Upper lobe of right lung (tissue), 1 donor: ENCODE results near the gene FAM20B. TPM values are rescaled to one million over a fixed set of nuclear protein-coding genes. Genes with fewer than 3 reads are reported as not detected.
A peak's percentile ranks its signal among the peaks of the same experiment; 100 is the strongest.
"Not testable (repeated sequence)": the region's sequence is repeated elsewhere in the genome, so short reads cannot be mapped to it uniquely, and the experiment has no call there.

Experiments
- ATAC-seq: fragments of 200-7000 bp; cut with Tn5 transposase; one replicate; pipeline ENCODE4 v1.9.1; 2020; ENCODE audit warnings: mild to moderate bottlenecking, moderate library complexity
- DNase-seq: peaks from one replicate; pipeline ENCODE4 v3.0.0-alpha.2; 2020
- H3K27ac ChIP-seq: fragments of 200-600 bp; one replicate; pipeline ENCODE4 v1.8.0; 2022
- H3K27me3 ChIP-seq: fragments of 200-600 bp; one replicate; pipeline ENCODE4 v1.8.0; 2022; ENCODE audit warnings: mild to moderate bottlenecking
- H3K36me3 ChIP-seq: fragments of 200-600 bp; one replicate; pipeline ENCODE4 v1.8.0; 2022
- H3K4me1 ChIP-seq: fragments of 200-600 bp; one replicate; pipeline ENCODE4 v1.8.0; 2022
- H3K4me3 ChIP-seq: fragments of 200-600 bp; one replicate; pipeline ENCODE4 v1.8.0; 2022; ENCODE audit warnings: mild to moderate bottlenecking
- H3K9me3 ChIP-seq: fragments of 200-600 bp; one replicate; pipeline ENCODE4 v1.8.0; 2022
- CTCF ChIP-seq: fragments of 200-600 bp; IDR thresholded peaks from one replicate; pipeline ENCODE4 v1.8.0; 2022; ENCODE audit warnings: antibody characterized with exemption
- intact Hi-C: fragments of 100-400 bp; cut with DNase I; formaldehyde crosslinking; loops from one replicate; pipeline ENCODE4 v1.11.0; 2022
- long read RNA-seq: library from polyadenylated mRNA; unstranded; transcript quantifications from one replicate; pipeline ENCODE4 v2.0.0, GENCODE V29; 2021
- total RNA-seq: library from RNA; stranded (reverse); fragmentation: NEBNext Ultra II Directional; extraction: Animal tissue kit (Norgen Biotek cat#: 25700); gene quantifications from one replicate; pipeline ENCODE4 v1.2.1, GENCODE V29; 2021
- donor health status: DM: no; HTN: yes; CAD: no; lungs with severe emphysema.

FAM20B gene
- total RNA-seq, result 44.0 TPM
- long read RNA-seq, full-length matches to known transcripts, result 12 of 24 reads
- long read RNA-seq, partial matches to known transcripts, result 0 of 24 reads
- long read RNA-seq, other reads (novel, unspliced or antisense), result 12 of 24 reads

- H3K4me3 ChIP-seq, result peak within 1 kb of the TSS; percentile 94
- H3K9me3 ChIP-seq, result no peaks in the 10 kb centered on the region
- ATAC-seq (peak; percentile 96), DNase-seq (peak; percentile 98)
- peaks cover 10% of the 10 kb centered on the region for H3K4me1 ChIP-seq
- no peaks in the 10 kb centered on the region for H3K27me3 ChIP-seq
- TF ChIP-seq CTCF, result no peak
- H3K27ac ChIP-seq, result peak within 1 kb of the TSS; percentile 96
- H3K36me3 ChIP-seq, result no peaks in the 10 kb centered on the region
- intact Hi-C loops, result no loop called here
These were observed at the start of gene FAM20B for GRCh38 chr1:179025125-179025974. FAM20B (plus strand) TSS chr1:179025894; CDS start chr1:179043848, 17,954 bp downstream.

GRCh38 chr1:178976541-178976940 lies 49.2 kb upstream of the FAM20B start:
- ATAC-seq (no peak), DNase-seq (no peak)
- Histone ChIP-seq H3K36me3 (no peaks in the 10 kb centered on the region), H3K27me3 (no peaks in the 10 kb centered on the region), H3K4me1 (no peaks in the 10 kb centered on the region), H3K27ac (no peak overlapping the region), H3K9me3 (peaks cover 10% of the 10 kb centered on the region), H3K4me3 (no peak overlapping the region)
- intact Hi-C loops, result no loop called here
- TF ChIP-seq CTCF, result no peak

GRCh38 chr1:178986204-178986603 lies 39.5 kb upstream of the FAM20B start:
- no peak overlapping the region for H3K4me3 ChIP-seq
- H3K9me3 ChIP-seq, result no peaks in the 10 kb centered on the region
- no peaks in the 10 kb centered on the region for H3K36me3 ChIP-seq
- ATAC-seq (no peak), DNase-seq (no peak)
- no peak overlapping the region for H3K27ac ChIP-seq
- intact Hi-C loops, result no loop called here
- no peaks in the 10 kb centered on the region for H3K27me3 ChIP-seq
- no peak for TF ChIP-seq CTCF
- H3K4me1 ChIP-seq, result no peaks in the 10 kb centered on the region

GRCh38 chr1:178988198-178988597 lies 37.5 kb upstream of the FAM20B start:
- H3K4me3 ChIP-seq, ATAC-seq, intact Hi-C loops, DNase-seq, H3K36me3 ChIP-seq, H3K27ac ChIP-seq, H3K27me3 ChIP-seq, H3K4me1 ChIP-seq, H3K9me3 ChIP-seq: not testable (repeated sequence)

- Histone ChIP-seq H3K27me3 (no peaks in the 10 kb centered on the region), H3K4me1 (no peaks in the 10 kb centered on the region), H3K4me3 (no peak overlapping the region), H3K36me3 (no peaks in the 10 kb centered on the region), H3K9me3 (no peaks in the 10 kb centered on the region), H3K27ac (no peak overlapping the region)
- ATAC-seq (no peak), DNase-seq (no peak)
- no peak for TF ChIP-seq CTCF
- intact Hi-C loops, result no loop called here
These were observed 32.1 kb upstream of the FAM20B start for GRCh38 chr1:178993559-178993958.

- Histone ChIP-seq H3K9me3 (no peaks in the 10 kb centered on the region), H3K36me3 (no peaks in the 10 kb centered on the region), H3K27me3 (no peaks in the 10 kb centered on the region), H3K4me3 (no peak overlapping the region), H3K27ac (no peak overlapping the region), H3K4me1 (no peaks in the 10 kb centered on the region)
- no peak for TF ChIP-seq CTCF
- intact Hi-C loops, result no loop called here
- ATAC-seq (no peak), DNase-seq (no peak)
These were observed 28.3 kb upstream of the FAM20B start for GRCh38 chr1:178997428-178997827.
